ENCODE measurements around the gene CCDC136.

CCDC136 gene

DNA sequence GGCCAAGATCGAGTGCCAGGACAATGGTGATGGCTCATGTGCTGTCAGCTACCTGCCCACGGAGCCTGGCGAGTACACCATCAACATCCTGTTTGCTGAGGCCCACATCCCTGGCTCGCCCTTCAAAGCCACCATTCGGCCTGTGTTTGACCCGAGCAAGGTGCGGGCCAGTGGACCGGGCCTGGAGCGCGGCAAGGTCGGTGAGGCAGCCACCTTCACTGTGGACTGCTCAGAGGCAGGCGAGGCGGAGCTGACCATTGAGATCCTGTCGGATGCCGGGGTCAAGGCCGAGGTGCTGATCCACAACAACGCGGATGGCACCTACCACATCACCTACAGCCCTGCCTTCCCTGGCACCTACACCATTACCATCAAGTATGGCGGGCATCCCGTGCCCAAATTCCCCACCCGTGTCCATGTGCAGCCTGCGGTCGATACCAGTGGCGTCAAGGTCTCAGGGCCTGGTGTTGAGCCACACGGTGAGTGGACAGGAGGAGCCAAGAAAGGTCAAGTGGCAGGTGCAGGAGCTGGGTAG lies 53.1 kb downstream of the CCDC136 start:
- no peak for DNase-seq (ENCODE audit: low read depth in 2 of 2)

DNA sequence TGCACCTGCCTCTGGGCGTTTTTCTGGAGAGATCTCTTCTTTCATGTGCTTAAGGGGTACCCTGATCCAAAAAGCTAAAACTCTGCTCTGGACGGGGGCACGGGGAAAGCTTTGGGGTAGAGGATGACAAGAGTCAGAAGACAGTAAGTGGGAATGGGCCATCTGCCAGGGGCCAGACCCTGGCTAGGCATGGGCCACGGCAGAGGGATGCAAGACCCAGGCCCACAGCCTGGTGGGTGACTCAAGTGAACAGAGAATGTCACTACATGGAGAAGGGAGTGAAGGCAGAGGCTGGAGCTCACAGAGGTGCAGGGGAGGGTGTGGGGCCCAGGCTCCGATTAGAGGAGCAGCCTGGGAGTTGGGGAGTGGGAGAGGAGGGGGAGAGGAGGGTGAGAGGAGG lies 53.7 kb downstream of the CCDC136 start:
- no peak for DNase-seq (ENCODE audit: low read depth in 2 of 2)

DNA sequence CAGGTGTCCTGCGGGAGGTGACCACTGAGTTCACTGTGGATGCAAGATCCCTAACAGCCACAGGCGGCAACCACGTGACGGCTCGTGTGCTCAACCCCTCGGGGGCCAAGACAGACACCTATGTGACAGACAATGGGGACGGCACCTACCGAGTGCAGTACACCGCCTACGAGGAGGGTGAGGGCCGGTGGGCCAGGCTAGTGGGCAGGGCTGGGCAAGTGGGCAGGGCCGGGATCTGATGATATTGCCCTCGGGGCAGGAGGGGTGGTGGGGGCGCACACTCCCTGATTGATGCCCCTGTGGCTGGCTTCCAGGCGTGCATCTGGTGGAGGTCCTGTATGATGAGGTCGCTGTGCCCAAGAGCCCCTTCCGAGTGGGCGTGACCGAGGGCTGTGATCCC lies 54.2 kb downstream of the CCDC136 start:
- DNase-seq (ENCODE audit: low read depth in 2 of 2), result no peak

- DNase-seq (ENCODE audit: low read depth in 2 of 2), result no peak
Measured at GRCh38 chr7:128846781-128847444, 55.1 kb downstream of the CCDC136 start.

GRCh38 chr7:128847721-128848211 lies 56.0 kb downstream of the CCDC136 start:
- no peak for DNase-seq (ENCODE audit: low read depth in 2 of 2)

DNA sequence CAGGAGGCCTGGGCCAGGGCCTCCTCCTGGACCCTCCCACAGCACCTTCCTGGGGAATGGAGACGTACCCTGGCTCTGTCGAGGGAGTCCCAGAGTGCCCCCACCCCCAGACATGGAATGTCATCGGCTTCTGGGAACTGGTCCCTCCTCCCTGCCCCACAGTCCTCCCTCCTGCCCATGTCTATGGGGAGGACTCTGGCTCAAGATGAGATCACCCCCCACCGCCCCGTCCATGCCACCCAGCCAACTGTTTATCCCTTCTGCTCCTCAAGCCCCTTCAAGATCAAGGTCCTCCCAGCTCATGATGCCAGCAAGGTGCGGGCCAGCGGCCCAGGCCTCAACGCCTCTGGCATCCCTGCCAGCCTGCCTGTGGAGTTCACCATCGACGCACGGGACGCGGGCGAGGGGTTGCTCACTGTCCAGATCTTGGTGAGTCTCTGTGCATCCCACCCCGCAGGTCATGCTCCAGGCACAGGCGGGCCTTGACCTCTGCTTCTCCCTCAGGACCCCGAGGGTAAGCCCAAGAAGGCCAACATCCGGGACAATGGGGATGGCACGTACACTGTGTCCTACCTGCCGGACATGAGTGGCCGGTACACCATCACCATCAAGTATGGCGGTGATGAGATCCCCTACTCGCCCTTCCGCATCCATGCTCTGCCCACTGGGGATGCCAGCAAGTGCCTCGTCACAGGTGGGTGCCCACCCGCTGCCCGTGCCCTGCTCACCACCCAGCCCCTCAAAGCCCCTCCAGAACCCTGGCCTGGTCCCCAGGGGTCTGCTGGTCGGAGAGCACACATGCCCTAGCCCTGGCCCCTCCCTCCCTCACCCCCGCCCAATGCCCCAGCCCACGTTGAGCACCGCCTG lies 56.8 kb downstream of the CCDC136 start:
- DNase-seq (ENCODE audit: low read depth in 2 of 2), result no peak

- no peak for DNase-seq (ENCODE audit: low read depth in 2 of 2)
Measured at GRCh38 chr7:128849156-128849515, 57.4 kb downstream of the CCDC136 start.

- no peak for DNase-seq (ENCODE audit: low read depth in 2 of 2)
Measured at GRCh38 chr7:128849804-128850490, 58.2 kb downstream of the CCDC136 start.

GRCh38 chr7:128852537-128853254 lies 60.9 kb downstream of the CCDC136 start:
- DNase-seq (ENCODE audit: low read depth in 2 of 2), result no peak

DNA sequence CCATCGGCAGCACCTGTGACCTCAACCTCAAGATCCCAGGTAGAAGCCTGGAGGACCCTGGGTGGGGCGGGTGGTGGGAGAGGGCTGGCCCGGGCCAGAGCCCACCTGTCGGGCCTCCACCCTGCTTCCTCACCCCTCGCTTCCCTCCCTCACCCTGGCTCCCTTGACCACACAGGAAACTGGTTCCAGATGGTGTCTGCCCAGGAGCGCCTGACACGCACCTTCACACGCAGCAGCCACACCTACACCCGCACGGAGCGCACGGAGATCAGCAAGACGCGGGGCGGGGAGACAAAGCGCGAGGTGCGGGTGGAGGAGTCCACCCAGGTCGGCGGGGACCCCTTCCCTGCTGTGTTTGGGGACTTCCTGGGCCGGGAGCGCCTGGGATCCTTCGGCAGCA lies 62.0 kb downstream of the CCDC136 start:
- DNase-seq (ENCODE audit: low read depth in 2 of 2), result no peak

DNA sequence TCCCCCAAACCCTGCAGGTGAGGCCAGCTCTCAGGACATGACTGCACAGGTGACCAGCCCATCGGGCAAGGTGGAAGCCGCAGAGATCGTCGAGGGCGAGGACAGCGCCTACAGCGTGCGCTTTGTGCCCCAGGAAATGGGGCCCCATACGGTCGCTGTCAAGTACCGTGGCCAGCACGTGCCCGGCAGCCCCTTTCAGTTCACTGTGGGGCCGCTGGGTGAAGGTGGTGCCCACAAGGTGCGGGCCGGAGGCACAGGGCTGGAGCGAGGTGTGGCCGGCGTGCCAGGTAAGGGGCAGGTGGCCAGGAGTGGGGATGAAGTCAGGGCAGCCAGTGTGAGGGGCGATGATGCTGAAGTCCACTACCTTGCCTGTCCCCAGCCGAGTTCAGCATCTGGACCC lies 62.6 kb downstream of the CCDC136 start:
- no peak for DNase-seq (ENCODE audit: low read depth in 2 of 2)

DNA sequence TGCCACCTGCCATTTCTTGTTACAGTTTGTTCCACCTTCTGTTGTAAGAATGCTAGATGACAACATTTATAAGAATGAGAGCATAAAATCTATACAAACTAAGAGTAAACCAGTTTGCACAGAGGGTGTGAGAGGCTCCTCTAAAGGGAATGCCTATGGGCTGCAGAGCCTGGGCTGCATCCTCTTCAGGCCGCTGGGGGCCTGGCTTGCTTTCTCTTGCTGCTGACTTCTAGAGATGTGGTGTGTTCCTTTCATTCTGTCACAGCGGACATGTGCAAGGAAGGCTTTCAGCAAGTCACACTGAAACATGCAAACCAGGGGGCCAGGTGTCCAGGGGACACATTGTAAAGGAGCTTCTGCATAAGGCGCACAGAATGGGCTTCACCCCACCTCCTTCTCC lies 63.8 kb downstream of the CCDC136 start:
- DNase-seq (ENCODE audit: low read depth in 2 of 2), result no peak

DNA sequence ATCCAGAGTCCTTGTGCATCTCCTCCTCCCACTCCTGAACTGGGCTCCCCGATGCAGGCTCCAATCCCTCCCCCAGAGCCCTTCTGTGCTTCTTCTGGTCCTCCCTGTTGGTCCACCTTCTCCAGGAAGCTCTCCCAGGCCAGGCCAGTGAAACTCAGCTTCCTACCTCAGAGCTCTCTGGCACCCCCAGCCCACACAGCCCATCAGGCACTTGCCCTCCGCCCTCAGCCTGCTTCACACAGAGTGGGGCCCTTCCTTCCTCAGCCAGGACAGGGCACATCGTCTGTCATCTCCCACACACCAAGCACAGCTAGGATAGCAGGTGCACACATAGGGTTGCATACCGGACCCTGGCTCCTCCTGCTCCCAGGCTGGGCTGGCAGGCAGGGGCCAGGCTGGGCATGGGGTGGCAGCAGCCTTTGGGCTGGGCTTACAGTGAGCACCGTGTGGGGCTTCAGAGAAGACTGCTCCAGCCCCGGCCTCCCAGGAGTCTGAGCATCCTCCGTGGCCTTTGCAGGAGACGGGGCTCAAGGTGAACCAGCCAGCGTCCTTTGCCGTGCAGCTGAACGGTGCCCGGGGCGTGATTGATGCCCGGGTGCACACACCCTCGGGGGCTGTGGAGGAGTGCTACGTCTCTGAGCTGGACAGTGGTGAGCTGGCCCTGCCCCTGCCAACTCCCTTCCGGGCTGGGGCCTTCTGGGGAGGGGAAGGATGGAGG lies 64.4 kb downstream of the CCDC136 start:
- DNase-seq (ENCODE audit: low read depth in 2 of 2), result no peak

DNA sequence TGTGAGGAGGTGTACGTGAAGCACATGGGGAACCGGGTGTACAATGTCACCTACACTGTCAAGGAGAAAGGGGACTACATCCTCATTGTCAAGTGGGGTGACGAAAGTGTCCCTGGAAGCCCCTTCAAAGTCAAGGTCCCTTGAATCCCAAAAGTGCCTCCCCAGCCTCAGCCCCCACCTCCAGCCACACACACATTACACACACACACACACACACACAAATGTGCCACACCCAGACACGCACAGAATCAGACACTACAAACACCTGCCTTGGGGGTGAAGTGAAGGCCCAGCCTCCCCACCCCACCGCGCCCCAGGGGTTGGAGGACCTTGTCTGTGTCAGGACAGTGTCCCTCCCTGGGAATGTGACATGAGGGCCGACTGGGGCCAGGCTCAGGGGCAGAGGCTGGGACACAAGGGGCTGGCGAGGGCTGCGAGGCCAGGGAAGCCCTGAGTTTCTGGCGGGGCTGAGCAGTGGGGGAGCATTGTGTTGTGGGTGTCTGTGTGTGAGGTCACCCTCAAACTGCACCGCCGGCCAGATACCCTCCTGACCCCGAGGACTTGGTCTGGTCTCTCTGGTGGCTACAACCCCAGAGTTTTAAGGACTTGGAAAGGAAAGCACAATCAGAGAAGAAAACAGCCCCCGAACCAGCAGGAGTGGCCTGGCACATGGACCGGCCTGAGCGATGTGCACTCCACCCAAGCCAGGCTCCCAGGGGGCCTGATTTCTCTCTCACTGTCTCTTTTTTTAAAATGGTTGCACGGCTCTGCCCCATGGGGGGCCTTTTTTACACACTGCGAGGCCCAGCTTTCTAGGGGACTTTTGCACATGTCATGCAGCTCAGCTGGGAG lies 66.8 kb downstream of the CCDC136 start:
- DNase-seq (ENCODE audit: low read depth in 2 of 2), result no peak

GRCh38 chr7:128859232-128860157 lies 67.7 kb downstream of the CCDC136 start:
- DNase-seq (ENCODE audit: low read depth in 2 of 2), result no peak

GRCh38 chr7:128860158-128861073 lies 68.6 kb downstream of the CCDC136 start:
- no peak for DNase-seq (ENCODE audit: low read depth in 2 of 2)

DNA sequence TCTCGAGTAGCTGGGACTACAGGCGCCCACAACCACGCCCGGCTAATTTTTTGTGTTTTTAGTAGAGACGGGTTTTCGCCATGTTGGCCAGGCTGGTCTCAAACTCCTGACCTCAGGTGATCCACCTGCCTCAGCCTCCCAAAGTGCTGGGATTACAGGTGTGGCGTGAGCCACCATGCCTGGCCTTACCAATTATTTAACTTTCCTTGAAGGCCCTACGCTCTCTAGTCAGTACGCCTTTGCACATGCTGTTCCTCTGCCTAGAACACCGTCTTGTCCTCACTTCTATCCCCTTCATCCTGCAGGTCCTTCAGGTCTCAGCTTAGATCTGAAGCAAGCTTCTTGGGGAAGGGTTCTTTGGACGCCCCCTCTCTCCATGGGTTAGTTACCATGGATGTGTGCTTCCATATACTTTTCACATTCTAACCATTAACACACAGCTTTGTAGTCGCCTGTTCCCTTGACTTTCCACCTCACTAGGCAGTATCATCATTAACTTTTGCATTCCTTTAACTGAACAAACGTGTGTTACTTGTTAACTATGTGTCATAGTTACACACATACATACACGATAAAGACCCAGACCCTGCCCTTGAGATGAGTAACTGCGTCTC lies 70.3 kb downstream of the CCDC136 start:
- DNase-seq (ENCODE audit: low read depth in 2 of 2), result no peak

Measured in stimulated activated CD8-positive, alpha-beta memory T cell treated with anti-CD3 and anti-CD28 coated beads, Interleukin-15, amount 100 ng/mL, for 48 hours (primary cell).